ENCODE measurements around the gene MED27.

MED27 gene

GRCh38 chr9:132030626-132031325 is 48.9 kb downstream of the MED27 start:
- TF ChIP-seq EGR1 (IDR thresholded peaks at IDR 0.05) (no peak), TEAD4 (IDR thresholded peaks at IDR 0.05) (no peak), EP300 (IDR thresholded peaks at IDR 0.05; ENCODE audit: borderline replicate concordance) (no peak), FOXM1 (IDR thresholded peaks at IDR 0.05; ENCODE audit: borderline replicate concordance, low read depth) (no peak), RAD21 (IDR thresholded peaks at IDR 0.05; ENCODE audit: low read depth) (no peak), TCF12 (IDR thresholded peaks at IDR 0.05; ENCODE audit: low read depth) (no peak), YY1 (IDR thresholded peaks at IDR 0.05; ENCODE audit: low read depth) (no peak), CREB1 (IDR thresholded peaks at IDR 0.05; ENCODE audit: low read depth) (no peak), TAF1 (IDR thresholded peaks at IDR 0.05; ENCODE audit: low read depth) (no peak), ZBTB7A (IDR thresholded peaks at IDR 0.05; ENCODE audit: low read depth) (no peak), REST (IDR thresholded peaks at IDR 0.05; ENCODE audit: low read depth) (no peak), MAX (IDR thresholded peaks at IDR 0.05) (no peak), NFIC (IDR thresholded peaks at IDR 0.05) (no peak), CEBPB (IDR thresholded peaks at IDR 0.05) (no peak), USF1 (IDR thresholded peaks at IDR 0.05) (no peak)

- TF ChIP-seq ZBTB7A (IDR thresholded peaks at IDR 0.05; ENCODE audit: low read depth) (no peak), EGR1 (IDR thresholded peaks at IDR 0.05) (no peak), NFIC (IDR thresholded peaks at IDR 0.05) (peak; percentile 78), CEBPB (IDR thresholded peaks at IDR 0.05) (peak; percentile 77), REST (IDR thresholded peaks at IDR 0.05; ENCODE audit: low read depth) (peak; percentile 84)
Observed at GRCh38 chr9:132027752-132028663, 51.7 kb downstream of the MED27 start.

GRCh38 chr9:132026932-132027585 is 52.6 kb downstream of the MED27 start:
- TF ChIP-seq EGR1 (IDR thresholded peaks at IDR 0.05), result no peak

GRCh38 chr9:132025766-132026165 is 53.9 kb downstream of the MED27 start:
- no peak for TF ChIP-seq YY1 (IDR thresholded peaks at IDR 0.05; ENCODE audit: low read depth)
- TF ChIP-seq EGR1 (IDR thresholded peaks at IDR 0.05), result no peak
- no peak for TF ChIP-seq ZBTB7A (IDR thresholded peaks at IDR 0.05; ENCODE audit: low read depth)
- no peak for TF ChIP-seq TEAD4 (IDR thresholded peaks at IDR 0.05)
- no peak for TF ChIP-seq CREB1 (IDR thresholded peaks at IDR 0.05; ENCODE audit: low read depth)
- TF ChIP-seq RAD21 (IDR thresholded peaks at IDR 0.05; ENCODE audit: low read depth), result no peak

- TF ChIP-seq MAX (IDR thresholded peaks at IDR 0.05) (no peak), USF1 (IDR thresholded peaks at IDR 0.05) (no peak), FOXM1 (IDR thresholded peaks at IDR 0.05; ENCODE audit: borderline replicate concordance, low read depth) (no peak), TAF1 (IDR thresholded peaks at IDR 0.05; ENCODE audit: low read depth) (no peak), REST (IDR thresholded peaks at IDR 0.05; ENCODE audit: low read depth) (peak; percentile 65; the same call in 1 of the 2 replicates)
Observed at GRCh38 chr9:132024589-132024988, 55.1 kb downstream of the MED27 start.

Measured in Ishikawa (cell line).